Glutamatergic neuron (in vitro differentiated cells): ENCODE data around the gene AKT1S1. TPM values are rescaled to one million over a fixed set of nuclear protein-coding genes. Genes with fewer than 3 reads are reported as not detected.

Source experiments
- DNase-seq: peaks from one replicate; pipeline ENCODE4 v3.0.0; 2022
- H3K27ac Mint-ChIP-seq: one replicate; pipeline ENCODE4 v1.8.0; 2020; ENCODE audit warnings: mild to moderate bottlenecking, mixed read lengths, inconsistent platforms; ENCODE audit not compliant: unreplicated experiment
- H3K27me3 Mint-ChIP-seq: one replicate; pipeline ENCODE4 v1.8.0; 2020; ENCODE audit warnings: mild to moderate bottlenecking, moderate library complexity, mixed read lengths, inconsistent platforms; ENCODE audit not compliant: unreplicated experiment
- H3K36me3 Mint-ChIP-seq: one replicate; pipeline ENCODE4 v1.8.0; 2020; ENCODE audit warnings: mild to moderate bottlenecking, mixed read lengths, inconsistent platforms; ENCODE audit not compliant: unreplicated experiment
- H3K4me1 Mint-ChIP-seq: one replicate; pipeline ENCODE4 v1.8.0; 2020; ENCODE audit warnings: mild to moderate bottlenecking, low read depth, mixed read lengths, inconsistent platforms; ENCODE audit not compliant: unreplicated experiment
- H3K4me3 Mint-ChIP-seq: one replicate; pipeline ENCODE4 v1.8.0; 2020; ENCODE audit warnings: mild to moderate bottlenecking, mixed read lengths, inconsistent platforms; ENCODE audit not compliant: unreplicated experiment
- H3K9me3 Mint-ChIP-seq: one replicate; pipeline ENCODE4 v1.8.0; 2020; ENCODE audit warnings: mild to moderate bottlenecking, moderate library complexity, mixed read lengths, inconsistent platforms; ENCODE audit not compliant: unreplicated experiment
- CTCF ChIP-seq: fragments of 200-600 bp; sonication (generic); IDR thresholded peaks from one replicate; pipeline ENCODE4 v1.5.0; 2021; ENCODE audit not compliant: partially characterized antibody, unreplicated experiment
- total RNA-seq: library from RNA; stranded (reverse); fragmentation: NEBNext Ultra II Directional; extraction: Animal tissue kit (Norgen Biotek cat#: 25700); gene quantifications from one replicate; pipeline ENCODE4 v1.2.1, GENCODE V29; 2021; ENCODE audit not compliant: unreplicated experiment

AKT1S1 gene
- total RNA-seq, 1 donor from 2014 or later: 23.7 TPM

- Mint-ChIP-seq H3K4me3 (no peak overlapping the region), H3K36me3 (peaks cover 6% of the 10 kb centered on the region), H3K4me1 (peaks cover 4% of the 10 kb centered on the region), H3K27ac (no peak overlapping the region), H3K9me3 (peaks cover 6% of the 10 kb centered on the region), H3K27me3 (peaks cover 9% of the 10 kb centered on the region)
- DNase-seq: no peak
- TF ChIP-seq CTCF: no peak
Measured at GRCh38 chr19:49882643-49883042, 5.5 kb upstream of the AKT1S1 start.

GRCh38 chr19:49881672-49882394 is 4.7 kb upstream of the AKT1S1 start:
- H3K4me3 Mint-ChIP-seq: no peak overlapping the region

GRCh38 chr19:49881186-49881585 is 4.0 kb upstream of the AKT1S1 start:
- H3K4me3 Mint-ChIP-seq: no peak overlapping the region
- peaks cover 6% of the 10 kb centered on the region for H3K9me3 Mint-ChIP-seq
- peaks cover 4% of the 10 kb centered on the region for H3K4me1 Mint-ChIP-seq
- H3K27me3 Mint-ChIP-seq: peaks cover 9% of the 10 kb centered on the region
- H3K27ac Mint-ChIP-seq: no peak overlapping the region
- H3K36me3 Mint-ChIP-seq: peaks cover 6% of the 10 kb centered on the region
- TF ChIP-seq CTCF: no peak
- DNase-seq: no peak

More at GRCh38 chr19:49881672-49882394, 4.7 kb upstream of the AKT1S1 start:
- Mint-ChIP-seq H3K4me1 (peaks cover 4% of the 10 kb centered on the region), H3K9me3 (peaks cover 6% of the 10 kb centered on the region), H3K27me3 (peaks cover 9% of the 10 kb centered on the region), H3K27ac (no peak overlapping the region), H3K36me3 (peaks cover 6% of the 10 kb centered on the region)
- DNase-seq: peak; percentile 29
- TF ChIP-seq CTCF: no peak

GRCh38 chr19:49880162-49880869 is 3.2 kb upstream of the AKT1S1 start:
- Mint-ChIP-seq H3K4me3 (no peak overlapping the region), H3K27ac (no peak overlapping the region), H3K36me3 (peaks cover 6% of the 10 kb centered on the region)

More at GRCh38 chr19:49880162-49880869, 3.2 kb upstream of the AKT1S1 start:
- H3K27me3 Mint-ChIP-seq: peaks cover 12% of the 10 kb centered on the region
- H3K9me3 Mint-ChIP-seq: peaks cover 10% of the 10 kb centered on the region
- no peak for DNase-seq
- peaks cover 9% of the 10 kb centered on the region for H3K4me1 Mint-ChIP-seq
- TF ChIP-seq CTCF: no peak
